GM18526 (cell line): ENCODE data around the gene LSAMP.

Experiments
- POLR2A ChIP-seq: IDR thresholded peaks from 3 replicates; pipeline ENCODE4 v1.6.1; 2011; ENCODE audit not compliant: insufficient read length; ENCODE audit errors: extremely low read depth

LSAMP gene

GRCh38 chr3:115772951-115773350 is 672.3 kb downstream of the LSAMP start:
- TF ChIP-seq POLR2A = no peak

DNA sequence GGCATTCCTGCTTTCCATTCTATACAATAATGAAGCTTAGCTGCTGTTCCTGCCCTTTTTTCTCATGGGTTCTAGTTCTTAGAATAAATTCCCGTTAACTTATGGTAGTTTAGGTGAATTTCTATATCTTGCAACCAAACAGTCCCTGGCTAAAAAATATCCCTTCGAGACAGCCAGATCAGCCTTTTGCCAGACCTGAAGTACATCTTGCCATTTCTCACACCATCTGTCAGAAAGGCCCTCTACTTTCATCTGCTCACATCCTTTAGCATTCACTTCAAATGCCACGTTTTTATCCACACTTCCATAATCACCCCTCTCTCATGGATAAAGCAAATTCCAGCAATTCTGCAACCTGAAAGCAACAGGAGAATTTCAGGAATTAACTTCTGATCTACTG is 676.6 kb downstream of the LSAMP start:
- TF ChIP-seq POLR2A = no peak

DNA sequence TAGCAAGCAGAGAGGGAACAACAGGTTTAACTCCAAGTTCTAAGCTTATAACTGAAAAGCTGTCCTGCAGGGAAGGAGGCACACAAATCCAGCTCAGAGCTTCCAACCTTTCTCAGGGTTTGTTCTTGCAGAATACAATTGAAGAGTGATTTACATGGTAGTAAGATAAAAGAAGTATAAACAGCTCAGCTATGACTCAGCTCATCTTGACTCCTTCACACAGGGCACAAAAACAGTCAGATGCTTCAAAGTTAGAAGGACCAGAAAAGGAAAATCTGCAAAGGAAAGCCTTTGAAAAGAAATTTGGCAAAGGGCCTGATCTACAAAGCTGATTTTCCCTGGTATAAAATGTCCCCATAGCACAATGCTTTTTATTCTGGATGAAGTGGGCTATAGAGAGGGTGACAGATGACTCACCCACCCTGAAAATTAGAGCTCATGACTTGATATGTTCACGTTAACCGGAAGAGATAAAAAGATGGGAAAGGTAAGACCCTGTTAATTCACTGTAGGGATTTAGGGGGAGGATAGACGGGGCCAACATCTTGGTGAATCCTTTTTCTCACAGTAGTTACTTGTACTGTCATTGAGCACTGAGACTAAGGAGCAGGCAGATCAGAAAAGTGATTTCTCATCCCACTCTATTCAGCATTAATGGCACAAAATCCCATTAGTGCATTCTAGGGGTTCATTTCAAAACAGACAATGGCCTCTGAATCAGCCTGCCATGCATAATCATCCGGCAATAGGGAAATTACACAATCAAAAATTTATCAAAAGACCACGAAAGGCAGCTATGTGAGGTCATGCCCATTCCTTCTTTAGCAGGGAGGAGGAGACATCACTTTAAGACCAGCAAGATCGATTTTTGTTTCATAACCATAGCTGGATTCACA is 678.5 kb downstream of the LSAMP start:
- no peak for TF ChIP-seq POLR2A

GRCh38 chr3:115761927-115762305 is 683.4 kb downstream of the LSAMP start:
- no peak for TF ChIP-seq POLR2A

GRCh38 chr3:115760716-115761115 is 684.6 kb downstream of the LSAMP start:
- no peak for TF ChIP-seq POLR2A

DNA sequence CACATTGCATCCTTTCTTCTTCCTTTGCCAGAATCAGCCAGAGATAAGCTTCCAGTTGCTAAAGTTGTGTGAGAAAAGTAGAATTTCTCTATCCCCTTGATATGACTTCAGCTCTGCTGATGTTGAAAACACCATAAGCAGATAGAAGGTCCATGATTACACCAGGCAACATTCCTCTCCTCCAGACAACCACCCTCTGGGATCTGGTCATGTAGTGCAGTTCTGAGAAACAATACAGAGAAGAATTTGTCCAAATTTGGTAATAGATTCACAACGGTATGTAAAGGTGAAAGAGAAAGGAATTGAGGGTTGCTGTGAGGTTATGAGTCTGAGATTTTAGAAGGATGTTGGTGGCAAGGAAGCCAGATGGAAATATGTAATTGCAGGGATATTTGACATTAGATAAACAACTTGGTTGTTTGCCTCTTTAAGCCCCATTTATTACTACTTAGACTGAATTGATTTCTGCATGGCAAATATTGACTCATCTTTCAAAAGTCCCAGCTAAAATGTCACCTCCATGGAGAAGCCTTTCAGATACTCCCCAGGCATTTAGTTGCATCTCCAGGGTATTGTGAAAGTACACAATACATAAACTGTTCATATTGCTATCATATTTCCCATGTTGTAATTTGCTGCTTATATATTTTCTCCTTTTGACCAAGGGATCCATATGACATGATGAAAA is 687.1 kb downstream of the LSAMP start:
- TF ChIP-seq POLR2A = no peak
